ENCODE measurements around the gene PLXNA4. TPM values are rescaled to one million over a fixed set of nuclear protein-coding genes. Genes with fewer than 3 reads are reported as not detected.

PLXNA4 gene
- polyA plus RNA-seq, 1 donor (not counting 4 experiments of a cell fraction or from before 2014, with no cell fraction given) = 0.01 TPM

DNA sequence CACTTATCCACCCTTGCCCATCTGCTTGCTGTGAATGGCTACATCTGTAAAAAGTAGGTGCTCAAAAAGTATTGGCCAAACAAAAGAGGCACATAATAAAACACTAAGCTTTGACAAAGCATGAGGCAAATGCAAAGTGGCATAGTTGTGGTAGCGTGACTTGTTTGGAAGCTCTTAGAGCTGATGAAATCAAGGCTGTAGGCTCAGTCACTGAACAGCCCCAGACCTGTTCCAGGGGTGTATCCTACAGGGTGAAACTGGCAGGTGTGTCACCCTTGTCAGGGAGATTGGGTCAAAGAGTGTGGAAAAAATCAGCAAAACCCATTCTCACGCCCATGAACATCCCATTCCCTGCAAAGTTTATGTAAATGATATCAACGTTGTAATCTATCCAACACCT is 427.4 kb downstream of the PLXNA4 start:
- Histone ChIP-seq H3K9ac (ENCODE audit: control insufficient read depth, extremely low read depth, insufficient read depth, low read length) (no peak overlapping the region), H3K36me3 (ENCODE audit: control insufficient read depth in 2 of 2, extremely low read depth in 1 of 2, insufficient read depth in 2 of 2, low read length in 2 of 2) (no peaks in the 10 kb centered on the region), H3K4me3 (ENCODE audit: control insufficient read depth in 2 of 3, extremely low read depth in 1 of 3, insufficient read depth in 2 of 3, low read depth in 1 of 3, low read length in 3 of 3) (no peak overlapping the region), H4K20me1 (ENCODE audit: control insufficient read depth, extremely low read depth, insufficient read depth, low read length) (no peaks in the 10 kb centered on the region), H3K27ac (ENCODE audit: control insufficient read depth, insufficient read depth, low read length) (no peak overlapping the region), H3K4me2 (ENCODE audit: control insufficient read depth, extremely low read depth, insufficient read depth, low read depth, low read length) (peak overlapping the region; percentile 42), H3K9me3 (ENCODE audit: control insufficient read depth, low read depth, low read length) (no peaks in the 10 kb centered on the region), H2AFZ (ENCODE audit: control insufficient read depth, low read length) (no peak overlapping the region), H3K79me2 (ENCODE audit: control insufficient read depth, insufficient read depth, low read length) (no peaks in the 10 kb centered on the region), H3K9me1 (ENCODE audit: control insufficient read depth, extremely low read depth, insufficient read depth, low read length) (no peaks in the 10 kb centered on the region), H3K4me1 (ENCODE audit: control insufficient read depth, extremely low read depth, insufficient read depth, low read length) (peaks cover 24% of the 10 kb centered on the region), H3K27me3 (ENCODE audit: control insufficient read depth, extremely low read depth, insufficient read depth, low read length) (peaks cover 17% of the 10 kb centered on the region)
- no peak for DNase-seq (ENCODE audit: low read depth, low spot score)
- peak; percentile 57 for FAIRE-seq
- TF ChIP-seq CTCF (optimal IDR thresholded peaks at IDR 0.05 in 1 of 3, IDR thresholded peaks at IDR 0.05 in 1 of 3, conservative IDR thresholded peaks at IDR 0.05 in 1 of 3; ENCODE audit: extremely low read depth in 1 of 3, insufficient read depth in 2 of 3, low read length in 3 of 3) = no peak
- TF ChIP-seq EZH2 (IDR thresholded peaks at IDR 0.05; ENCODE audit: low read length) = no peak
- dilution Hi-C loops (cut with MboI; ENCODE audit: extremely low pct_ligation_motif_present, low sequenced_read_pairs) = no loop called here

DNA sequence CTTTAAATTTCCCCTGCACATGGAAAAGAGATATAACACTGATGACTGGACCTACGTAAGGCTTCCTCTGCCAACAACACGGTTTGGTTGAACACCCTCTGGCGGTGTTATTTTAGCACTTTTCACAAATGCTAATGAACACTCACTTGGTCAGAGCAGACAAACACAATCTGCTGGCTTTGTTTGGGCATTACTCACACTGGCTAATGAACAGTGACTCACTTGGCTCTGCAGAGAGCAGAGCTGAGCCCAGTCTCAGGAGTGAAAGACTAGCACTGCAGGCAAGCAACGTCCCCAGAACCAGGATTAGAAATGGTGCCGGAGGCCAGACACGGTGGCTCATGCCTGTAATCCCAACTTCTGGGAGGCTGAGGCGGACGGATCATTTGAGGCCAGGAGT is 430.8 kb downstream of the PLXNA4 start:
- Histone ChIP-seq H3K36me3 (ENCODE audit: control insufficient read depth in 2 of 2, extremely low read depth in 1 of 2, insufficient read depth in 2 of 2, low read length in 2 of 2) (no peaks in the 10 kb centered on the region), H3K4me2 (ENCODE audit: control insufficient read depth, extremely low read depth, insufficient read depth, low read depth, low read length) (peak overlapping the region; percentile 6), H3K27me3 (ENCODE audit: control insufficient read depth, extremely low read depth, insufficient read depth, low read length) (no peaks in the 10 kb centered on the region), H3K4me3 (ENCODE audit: control insufficient read depth in 2 of 3, extremely low read depth in 1 of 3, insufficient read depth in 2 of 3, low read depth in 1 of 3, low read length in 3 of 3) (no peak overlapping the region), H3K9ac (ENCODE audit: control insufficient read depth, extremely low read depth, insufficient read depth, low read length) (no peak overlapping the region), H4K20me1 (ENCODE audit: control insufficient read depth, extremely low read depth, insufficient read depth, low read length) (no peaks in the 10 kb centered on the region), H3K9me1 (ENCODE audit: control insufficient read depth, extremely low read depth, insufficient read depth, low read length) (no peaks in the 10 kb centered on the region), H3K4me1 (ENCODE audit: control insufficient read depth, extremely low read depth, insufficient read depth, low read length) (peaks cover 31% of the 10 kb centered on the region), H3K9me3 (ENCODE audit: control insufficient read depth, low read depth, low read length) (no peaks in the 10 kb centered on the region), H3K79me2 (ENCODE audit: control insufficient read depth, insufficient read depth, low read length) (no peaks in the 10 kb centered on the region), H2AFZ (ENCODE audit: control insufficient read depth, low read length) (no peak overlapping the region), H3K27ac (ENCODE audit: control insufficient read depth, insufficient read depth, low read length) (no peak overlapping the region)
- DNase-seq (ENCODE audit: low read depth, low spot score) = peak; percentile 98
- dilution Hi-C loops (cut with MboI; ENCODE audit: extremely low pct_ligation_motif_present, low sequenced_read_pairs) = no loop called here
- peak in 1 of 3 experiments; percentile 33 for TF ChIP-seq CTCF (optimal IDR thresholded peaks at IDR 0.05 in 1 of 3, IDR thresholded peaks at IDR 0.05 in 1 of 3, conservative IDR thresholded peaks at IDR 0.05 in 1 of 3; ENCODE audit: extremely low read depth in 1 of 3, insufficient read depth in 2 of 3, low read length in 3 of 3)
- TF ChIP-seq EZH2 (IDR thresholded peaks at IDR 0.05; ENCODE audit: low read length) = no peak
- FAIRE-seq = peak; percentile 96

All from keratinocyte (primary cell).